Keratinocyte (primary cell): Measurements from ENCODE around the gene CHMP6. TPM values are rescaled to one million over a fixed set of nuclear protein-coding genes. Genes with fewer than 3 reads are reported as not detected.

Experiments
- DNase-seq: peaks from one replicate; pipeline ENCODE4 v3.0.0-alpha.2; 2011; ENCODE audit warnings: low read depth, missing footprints, low spot score
- FAIRE-seq: peaks from 2 replicates; lab custom pipeline; 2011; peaks lifted over from hg19 to GRCh38; lab: Jason Lieb, UNC
- H2AFZ ChIP-seq: 2 replicates; pipeline ENCODE4 v1.6.0; 2012; ENCODE audit warnings: low read length, control low read depth, inconsistent platforms; ENCODE audit not compliant: control insufficient read depth
- H3K27ac ChIP-seq: 2 replicates; pipeline ENCODE4 v1.5.1; 2011; ENCODE audit warnings: low read length; ENCODE audit not compliant: control insufficient read depth, insufficient read depth
- H3K27me3 ChIP-seq: 3 replicates; pipeline ENCODE4 v1.6.0; 2011; ENCODE audit warnings: low read length; ENCODE audit not compliant: control insufficient read depth, insufficient read depth; ENCODE audit errors: extremely low read depth
- H3K36me3 ChIP-seq, 2 experiments: 2 replicates in 1 of 2; 3 replicates in 1 of 2; pipeline ENCODE4 v1.5.1; 2011; ENCODE audit warnings: low read length in 2 of 2, mild to moderate bottlenecking in 1 of 2; ENCODE audit not compliant: control insufficient read depth in 2 of 2, insufficient read depth in 2 of 2; ENCODE audit errors: extremely low read depth in 1 of 2
- H3K4me1 ChIP-seq: 3 replicates; pipeline ENCODE4 v1.5.1; 2011; ENCODE audit warnings: low read length; ENCODE audit not compliant: control insufficient read depth, insufficient read depth; ENCODE audit errors: extremely low read depth
- H3K4me2 ChIP-seq: 3 replicates; pipeline ENCODE4 v1.6.0; 2011; ENCODE audit warnings: low read depth, low read length; ENCODE audit not compliant: control insufficient read depth, insufficient read depth; ENCODE audit errors: extremely low read depth
- H3K4me3 ChIP-seq, 3 experiments: fragments of 200-600 bp in 1 of 3; sonication (generic) in 1 of 3; 2 replicates in 2 of 3; 3 replicates in 1 of 3; pipeline ENCODE4 v1.5.1; 2011 to 2016; ENCODE audit warnings: low read length in 3 of 3, mild to moderate bottlenecking in 3 of 3, control low read depth in 2 of 3, inconsistent platforms in 1 of 3, low read depth in 1 of 3, mixed read lengths in 1 of 3, mixed run types in 1 of 3, moderate library complexity in 1 of 3; ENCODE audit not compliant: control insufficient read depth in 2 of 3, insufficient read depth in 2 of 3; ENCODE audit errors: extremely low read depth in 1 of 3
- H3K79me2 ChIP-seq: 2 replicates; pipeline ENCODE4 v1.6.0; 2012; ENCODE audit warnings: low read length; ENCODE audit not compliant: control insufficient read depth, insufficient read depth
- H3K9ac ChIP-seq: 3 replicates; pipeline ENCODE4 v1.6.0; 2011; ENCODE audit warnings: low read length; ENCODE audit not compliant: control insufficient read depth, insufficient read depth; ENCODE audit errors: extremely low read depth
- H3K9me1 ChIP-seq: 3 replicates; pipeline ENCODE4 v1.6.0; 2011; ENCODE audit warnings: low read length; ENCODE audit not compliant: control insufficient read depth, insufficient read depth; ENCODE audit errors: extremely low read depth
- H3K9me3 ChIP-seq: 2 replicates; pipeline ENCODE4 v1.5.1; 2012; ENCODE audit warnings: low read depth, low read length; ENCODE audit not compliant: control insufficient read depth
- H4K20me1 ChIP-seq: 3 replicates; pipeline ENCODE4 v1.6.0; 2011; ENCODE audit warnings: low read length; ENCODE audit not compliant: control insufficient read depth, insufficient read depth; ENCODE audit errors: extremely low read depth
- CTCF ChIP-seq, 3 experiments: IDR thresholded peaks in 1 of 3; conservative IDR thresholded peaks in 1 of 3; optimal IDR thresholded peaks in 1 of 3; 2 replicates in 2 of 3; 3 replicates in 1 of 3; pipeline versions ENCODE3 to v1.5.1; 2011; ENCODE audit warnings: low read length in 3 of 3, mild to moderate bottlenecking in 3 of 3, moderate library complexity in 2 of 3, control low read depth in 1 of 3, inconsistent platforms in 1 of 3; ENCODE audit not compliant: insufficient read depth in 2 of 3; ENCODE audit errors: extremely low read depth in 1 of 3
- EZH2 ChIP-seq: IDR thresholded peaks from one replicate; pipeline ENCODE4 v1.6.1; 2012; ENCODE audit warnings: inconsistent platforms, mild to moderate bottlenecking, low read length, moderate library complexity
- dilution Hi-C: fragments of 300-500 bp; cut with MboI; formaldehyde crosslinking; loops from one replicate; pipeline ENCODE4 v1.7.0; 2020; ENCODE audit warnings: low sequenced_read_pairs; ENCODE audit not compliant: extremely low pct_ligation_motif_present
- polyA plus RNA-seq, 5 experiments: library from polyadenylated mRNA; depleted of rRNA in 3 of 5; stranded (reverse) in 3 of 5; stranded (forward) in 1 of 5; unstranded in 1 of 5; fragments of >200 nt; gene quantifications; 1 replicate in 1 of 5; 2 replicates in 3 of 5; 3 replicates in 1 of 5; pipeline versions ENCODE4 v1.2.1 to v1.2.3, GENCODE V29; 2011 to 2012; ENCODE audit warnings: missing spikeins in 2 of 5, low read depth in 1 of 5, low replicate concordance in 1 of 5

CHMP6 gene
- polyA plus RNA-seq, 1 donor (not counting 4 experiments of a cell fraction or from before 2014, with no cell fraction given) = 20.9 TPM

- Histone ChIP-seq H3K27ac (peak overlapping the region; percentile 73), H3K36me3 (peaks cover 10 to 23% of the 10 kb centered on the region in 2 experiments), H3K27me3 (no peaks in the 10 kb centered on the region), H3K9ac (peak overlapping the region; percentile 89), H3K9me3 (no peaks in the 10 kb centered on the region), H3K9me1 (peaks cover 12% of the 10 kb centered on the region), H3K79me2 (peaks cover 92% of the 10 kb centered on the region), H2AFZ (no peak overlapping the region), H3K4me2 (peak overlapping the region; percentile 99), H3K4me3 (peak overlapping the region; percentile 19 to 84 (median 83)), H3K4me1 (peaks cover 77% of the 10 kb centered on the region), H4K20me1 (peaks cover 47% of the 10 kb centered on the region)
- TF ChIP-seq CTCF (optimal IDR thresholded peaks at IDR 0.05 in 1 of 3, IDR thresholded peaks at IDR 0.05 in 1 of 3, conservative IDR thresholded peaks at IDR 0.05 in 1 of 3; ENCODE audit: extremely low read depth in 1 of 3, insufficient read depth in 2 of 3, low read length in 3 of 3) = no peak
- TF ChIP-seq EZH2 = no peak
- dilution Hi-C loops = no loop called here
- FAIRE-seq (no peak), DNase-seq (no peak)
Observed at GRCh38 chr17:81039096-81039495, 47.5 kb downstream of the CHMP6 start.

- peaks cover 47% of the 10 kb centered on the region for H4K20me1 ChIP-seq
- FAIRE-seq = peak; percentile 87
- H3K79me2 ChIP-seq = peaks cover 100% of the 10 kb centered on the region
- no peak for TF ChIP-seq CTCF (optimal IDR thresholded peaks at IDR 0.05 in 1 of 3, IDR thresholded peaks at IDR 0.05 in 1 of 3, conservative IDR thresholded peaks at IDR 0.05 in 1 of 3; ENCODE audit: extremely low read depth in 1 of 3, insufficient read depth in 2 of 3, low read length in 3 of 3)
- no peak for TF ChIP-seq EZH2
- peak overlapping the region; percentile 7 to 83 (median 32) for H3K4me3 ChIP-seq
- H3K9me1 ChIP-seq = peaks cover 12% of the 10 kb centered on the region
- no peak for DNase-seq
- H3K4me2 ChIP-seq = peak overlapping the region; percentile 99
- dilution Hi-C loops = no loop called here
- H3K4me1 ChIP-seq = peaks cover 86% of the 10 kb centered on the region
- no peaks in the 10 kb centered on the region for H3K9me3 ChIP-seq
- H3K27me3 ChIP-seq = no peaks in the 10 kb centered on the region
- H2AFZ ChIP-seq = no peak overlapping the region
- H3K27ac ChIP-seq = peak overlapping the region; percentile 72
- H3K36me3 ChIP-seq = peaks cover 14 to 32% of the 10 kb centered on the region in 2 experiments
- H3K9ac ChIP-seq = peak overlapping the region; percentile 89
Observed at GRCh38 chr17:81039854-81040758, 48.5 kb downstream of the CHMP6 start.
